Epithelial cell of umbilical artery (primary cell): ENCODE data around the gene BMPR1A. TPM values are rescaled to one million over a fixed set of nuclear protein-coding genes. Genes with fewer than 3 reads are reported as not detected.

Experiments used
- total RNA-seq: library from RNA; depleted of rRNA; stranded (reverse); fragments of >200 nt; gene quantifications from 2 replicates; pipeline ENCODE4 v1.2.3, GENCODE V29; 2014

The BMPR1A gene
- total RNA-seq = 0.46 and 0.65 TPM in 2 replicates

GRCh38 chr10:86756511-86757112 is at the start of gene BMPR1A:
Gene BMPR1A (plus strand): TSS chr10:86756619. CDS start chr10:86876019, 119,400 bp downstream.

DNA sequence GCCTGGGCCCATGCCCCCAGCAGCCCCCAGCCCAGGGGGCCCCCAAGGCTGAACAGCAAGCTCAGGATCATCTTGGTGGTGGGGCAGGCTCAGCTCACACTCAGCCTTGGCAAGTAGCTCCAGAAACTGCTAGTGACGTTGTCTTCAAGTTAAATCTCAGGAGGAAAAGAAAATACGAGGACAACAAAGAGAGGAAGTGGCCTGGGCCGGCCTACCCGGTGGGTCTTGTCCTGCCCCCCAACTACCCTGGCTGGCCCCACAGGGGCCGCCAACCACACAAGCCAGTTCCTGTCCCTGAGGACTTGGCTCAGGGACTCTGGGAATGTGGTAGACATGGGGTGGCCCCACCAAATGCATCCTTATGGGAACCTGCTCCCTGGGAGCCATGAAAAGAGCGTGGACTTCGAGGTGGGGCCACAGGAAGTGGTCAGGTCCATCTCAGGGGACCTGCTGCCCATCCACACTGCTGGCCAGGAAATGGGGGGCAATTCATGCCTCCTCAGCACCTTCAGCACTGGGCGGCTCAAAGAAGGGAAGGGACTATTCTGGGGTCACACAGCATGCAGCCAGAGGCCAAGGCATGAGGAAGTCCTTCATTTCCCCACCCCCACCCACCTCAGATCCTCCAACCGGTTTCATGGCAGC is 201.2 kb downstream of the BMPR1A start, which contains the start of gene MMRN2:
TSS of gene MMRN2 (minus strand) at position 145 of the 645 bp plus-strand sequence. CDS start at position 71, 74 bp downstream.

DNA sequence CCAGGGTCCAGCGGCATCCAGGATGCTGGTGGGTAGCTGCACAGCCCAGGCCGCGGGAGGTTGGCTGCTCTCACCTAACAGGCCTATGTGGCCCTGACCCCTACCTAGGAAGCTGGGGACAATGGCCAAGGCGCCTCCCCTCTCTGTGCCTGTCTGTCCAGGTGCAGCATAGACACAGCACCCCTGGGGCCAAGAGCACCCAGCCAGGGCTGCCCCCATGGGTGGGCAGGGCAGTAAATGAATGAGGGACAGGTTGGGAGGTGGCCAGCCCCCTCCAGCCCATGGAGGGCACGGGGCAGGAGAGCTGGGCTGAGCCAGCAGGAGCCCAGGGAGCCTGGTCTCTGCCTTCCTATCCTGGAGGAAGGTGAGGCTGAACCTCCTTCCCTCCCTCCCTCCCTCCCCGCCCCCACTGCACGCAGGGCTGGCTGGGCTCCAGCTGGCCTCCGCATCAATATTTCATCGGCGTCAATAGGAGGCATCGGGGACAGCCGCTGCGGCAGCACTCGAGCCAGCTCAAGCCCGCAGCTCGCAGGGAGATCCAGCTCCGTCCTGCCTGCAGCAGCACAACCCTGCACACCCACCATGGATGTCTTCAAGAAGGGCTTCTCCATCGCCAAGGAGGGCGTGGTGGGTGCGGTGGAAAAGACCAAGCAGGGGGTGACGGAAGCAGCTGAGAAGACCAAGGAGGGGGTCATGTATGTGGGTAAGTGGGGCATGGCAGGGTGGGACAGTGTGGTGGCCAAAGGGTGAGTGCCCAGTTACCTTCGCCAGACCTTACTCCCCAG is 201.9 kb downstream of the BMPR1A start, which contains the start of gene SNCG:
TSS of gene SNCG (plus strand) at position 484 of the 785 bp plus-strand sequence. CDS start at position 583, 99 bp downstream.

GRCh38 chr10:86968271-86968993 is 212.0 kb downstream of the BMPR1A start, which contains the start of gene ADIRF:
Gene ADIRF (plus strand): TSS chr10:86968482. CDS start chr10:86968545, 63 bp downstream.

Other genes starting within 250 kb of the BMPR1A start
- gene WAPL, start 234.8 kb upstream of the BMPR1A start, total RNA-seq = 45.1 and 52.3 TPM in 2 replicates
- not detected in 2 replicates for gene OPN4, start 102.1 kb upstream of the BMPR1A start, total RNA-seq
- not detected in 2 replicates for gene LDB3, start 88.1 kb upstream of the BMPR1A start, total RNA-seq
- 346 and 377 TPM in 2 replicates for gene MMRN2, start 201.0 kb downstream of the BMPR1A start, total RNA-seq
- gene SNCG, start 202.0 kb downstream of the BMPR1A start, total RNA-seq = 45.8 and 76.9 TPM in 2 replicates
- 12.0 TPM in 1 of 2 replicates, not detected in the other for gene ADIRF, start 211.9 kb downstream of the BMPR1A start, total RNA-seq